Neural progenitor cell (in vitro differentiated cells): ENCODE results near the gene NOMO2.
"Not testable (repeated sequence)": the region's sequence is repeated elsewhere in the genome, so short reads cannot be mapped to it uniquely, and the experiment has no call there.

Source experiments
- EZH2 ChIP-seq: fragments of 200-600 bp; sonication (generic); IDR thresholded peaks from 2 replicates; pipeline ENCODE4 v1.6.1; 2017; ENCODE audit warnings: antibody characterized with exemption, mild to moderate bottlenecking, moderate library complexity
- EZH2phosphoT487 ChIP-seq: fragments of 200-600 bp; sonication (generic); IDR thresholded peaks from 2 replicates; pipeline ENCODE4 v1.6.1; 2017; ENCODE audit warnings: antibody characterized with exemption
- TF ChIP-seq, protein P1 (sequence below): fragments of 200-600 bp; sonication (generic); IDR thresholded peaks from 2 replicates; pipeline ENCODE4 v1.5.1; 2017; ENCODE audit warnings: antibody characterized with exemption, mild to moderate bottlenecking

GRCh38 chr16:18401159-18401558 is 160.7 kb downstream of the NOMO2 start:
- TF ChIP-seq, protein P1, sequence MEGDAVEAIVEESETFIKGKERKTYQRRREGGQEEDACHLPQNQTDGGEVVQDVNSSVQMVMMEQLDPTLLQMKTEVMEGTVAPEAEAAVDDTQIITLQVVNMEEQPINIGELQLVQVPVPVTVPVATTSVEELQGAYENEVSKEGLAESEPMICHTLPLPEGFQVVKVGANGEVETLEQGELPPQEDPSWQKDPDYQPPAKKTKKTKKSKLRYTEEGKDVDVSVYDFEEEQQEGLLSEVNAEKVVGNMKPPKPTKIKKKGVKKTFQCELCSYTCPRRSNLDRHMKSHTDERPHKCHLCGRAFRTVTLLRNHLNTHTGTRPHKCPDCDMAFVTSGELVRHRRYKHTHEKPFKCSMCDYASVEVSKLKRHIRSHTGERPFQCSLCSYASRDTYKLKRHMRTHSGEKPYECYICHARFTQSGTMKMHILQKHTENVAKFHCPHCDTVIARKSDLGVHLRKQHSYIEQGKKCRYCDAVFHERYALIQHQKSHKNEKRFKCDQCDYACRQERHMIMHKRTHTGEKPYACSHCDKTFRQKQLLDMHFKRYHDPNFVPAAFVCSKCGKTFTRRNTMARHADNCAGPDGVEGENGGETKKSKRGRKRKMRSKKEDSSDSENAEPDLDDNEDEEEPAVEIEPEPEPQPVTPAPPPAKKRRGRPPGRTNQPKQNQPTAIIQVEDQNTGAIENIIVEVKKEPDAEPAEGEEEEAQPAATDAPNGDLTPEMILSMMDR = not testable (repeated sequence)
- not testable (repeated sequence) for TF ChIP-seq EZH2, EZH2phosphoT487
